ENCODE data around the gene SFMBT1.
A peak's percentile ranks its signal among the peaks of the same experiment; 100 is the strongest.

The SFMBT1 gene

DNA sequence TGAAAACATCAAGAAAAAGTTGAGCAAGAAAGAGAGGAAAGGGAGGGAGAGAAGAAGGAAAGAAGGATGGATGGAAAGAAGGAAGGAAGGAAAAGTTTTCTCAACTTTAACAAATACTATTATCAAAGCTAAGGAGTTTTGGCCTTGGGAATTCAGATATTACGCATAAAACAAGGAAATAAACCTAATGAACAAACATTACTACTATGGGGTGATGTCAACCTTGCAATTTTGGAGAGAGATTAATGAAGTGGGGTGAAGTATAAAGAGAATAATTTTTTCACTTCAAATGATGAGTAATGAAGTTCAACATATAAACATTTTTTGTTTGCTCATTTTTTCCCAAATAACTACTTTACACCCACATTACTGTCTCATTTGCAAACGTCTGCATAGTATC, 55.2 kb downstream of the SFMBT1 start:
- DNase-seq (ENCODE audit: low read depth), result no peak

DNA sequence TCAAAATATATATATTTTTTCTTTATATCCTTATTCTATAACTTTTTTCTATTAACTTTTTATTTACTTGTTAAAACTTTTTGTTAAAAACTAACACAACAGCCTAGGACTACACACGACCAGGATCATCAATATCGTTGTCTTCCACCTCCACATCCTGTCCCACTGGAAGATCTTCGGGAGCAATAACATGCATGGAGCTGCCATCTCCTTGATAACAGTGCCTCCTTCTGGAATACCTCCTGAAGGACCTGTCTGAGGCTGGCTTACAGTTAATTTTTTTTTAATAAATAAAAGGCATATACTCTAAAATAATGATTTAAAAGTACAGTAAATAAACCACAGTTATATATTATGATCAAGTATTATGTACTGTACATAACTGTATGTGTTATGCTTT, 58.9 kb downstream of the SFMBT1 start:
- no peak for DNase-seq (ENCODE audit: low read depth)

DNA sequence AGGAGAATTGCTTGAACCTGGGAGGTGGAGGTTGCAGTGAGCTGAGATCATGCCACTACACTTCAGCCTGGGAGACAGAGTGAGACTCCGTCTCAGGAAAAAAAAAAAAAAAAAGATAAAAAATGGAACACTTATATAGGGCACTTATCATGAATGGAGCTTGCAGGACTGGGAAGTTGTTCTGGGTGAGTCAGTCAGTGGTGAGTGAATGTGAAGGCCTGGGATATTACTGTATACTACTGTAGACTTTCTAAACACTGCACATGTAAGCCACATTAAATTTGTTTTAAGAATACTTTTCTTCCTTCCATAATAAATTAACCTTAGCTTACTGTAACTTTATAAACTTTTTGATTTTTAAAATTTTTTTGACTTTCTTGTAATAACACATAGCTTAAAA, 59.8 kb downstream of the SFMBT1 start:
- no peak for DNase-seq (ENCODE audit: low read depth)

DNA sequence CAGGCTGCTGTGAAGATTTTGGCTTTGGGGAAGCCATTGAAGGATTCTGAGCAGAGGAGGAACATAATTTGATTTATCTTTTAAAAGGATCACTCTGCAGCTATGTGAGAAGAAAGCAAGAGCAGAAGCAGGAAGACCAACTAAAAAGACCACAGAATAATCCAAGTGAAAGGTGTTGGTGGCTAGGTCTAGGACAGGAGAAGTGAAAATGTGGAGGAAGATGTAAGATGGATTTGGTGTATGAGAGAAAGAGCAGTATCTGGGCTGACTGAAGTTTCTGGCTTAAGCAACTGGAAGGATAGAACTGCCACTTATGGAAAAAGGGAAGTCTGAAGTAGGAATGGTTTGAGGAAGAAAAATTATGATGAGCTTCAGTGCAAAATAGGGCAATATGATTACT, 62.0 kb downstream of the SFMBT1 start:
- no peak for DNase-seq (ENCODE audit: low read depth)

DNA sequence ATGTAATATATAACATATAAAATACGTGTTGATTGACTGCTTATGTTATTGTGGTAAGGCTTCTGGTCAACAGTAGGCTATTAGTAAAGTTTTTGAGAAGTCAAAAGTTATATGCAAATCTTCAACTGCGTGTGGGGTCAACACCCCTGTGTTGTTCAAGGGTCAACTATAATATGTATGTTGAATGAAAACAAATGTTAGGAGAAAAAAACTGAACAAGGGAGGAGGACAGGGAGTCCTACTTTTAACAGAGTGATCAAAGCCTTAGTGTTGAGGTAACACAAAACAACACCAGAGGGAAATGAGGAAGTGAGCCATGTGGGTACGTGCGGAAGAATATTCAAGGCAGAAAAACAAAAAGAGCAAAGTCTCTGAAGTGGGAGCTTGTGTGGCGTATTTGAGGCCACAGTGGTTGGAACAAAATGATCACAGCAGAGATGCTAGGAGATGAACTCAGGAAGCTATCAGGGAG, 62.5 kb downstream of the SFMBT1 start:
- DNase-seq (ENCODE audit: low read depth), result no peak

DNA sequence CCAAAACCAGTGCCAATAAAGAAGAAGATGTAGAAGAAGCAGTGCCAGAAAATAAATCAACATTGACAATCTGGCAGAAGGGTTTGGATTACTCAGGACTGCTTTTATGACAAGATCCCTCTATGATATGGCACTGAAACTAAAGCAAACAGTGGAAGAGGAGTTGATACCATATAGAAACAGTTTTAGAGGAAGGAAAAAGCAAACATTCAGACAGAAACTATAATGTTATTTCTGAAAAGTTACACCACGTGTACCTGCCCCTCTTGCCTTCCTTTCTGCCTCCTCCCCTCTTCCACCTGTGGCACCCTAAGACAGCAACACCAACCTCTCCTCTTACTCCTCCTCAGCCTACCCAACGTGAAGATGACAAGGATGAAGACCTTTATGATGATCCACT, 63.0 kb downstream of the SFMBT1 start:
- DNase-seq (ENCODE audit: low read depth), result no peak

DNA sequence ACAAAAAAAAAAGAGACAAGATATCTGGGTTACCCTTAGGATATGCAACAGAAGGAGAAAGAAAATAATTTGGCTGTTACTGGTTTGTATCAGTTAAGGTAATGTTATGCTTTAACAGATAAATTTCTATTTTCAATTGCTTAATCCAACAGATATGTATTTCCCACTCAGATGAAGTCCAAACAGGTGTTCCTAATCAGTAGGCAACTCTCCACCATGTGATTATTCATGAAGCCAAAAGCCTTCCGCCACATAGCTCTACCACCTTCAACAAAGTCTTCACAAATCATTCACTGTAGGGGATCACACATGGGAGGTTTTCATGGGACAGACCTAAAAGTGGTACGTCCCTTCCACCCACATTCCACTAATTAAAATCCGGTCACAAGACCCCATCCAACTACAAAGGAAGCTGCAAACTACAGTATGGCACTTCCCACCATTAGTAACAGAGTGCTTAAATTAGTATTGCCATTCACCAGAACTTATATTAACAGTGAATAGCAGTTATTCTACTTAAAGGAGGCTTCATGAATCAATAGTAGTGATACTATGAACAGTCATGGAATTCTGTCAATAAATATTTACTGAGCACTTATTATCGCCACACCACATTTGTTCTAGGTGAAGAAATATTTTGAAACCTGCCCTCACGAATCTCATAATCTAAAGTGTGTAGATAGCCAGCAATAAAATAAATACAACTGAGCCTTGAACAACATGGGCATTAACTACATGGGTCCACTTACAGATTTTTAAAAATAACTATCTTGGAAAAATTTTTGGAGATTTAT, 66.5 kb downstream of the SFMBT1 start:
- DNase-seq (ENCODE audit: low read depth), result no peak

DNA sequence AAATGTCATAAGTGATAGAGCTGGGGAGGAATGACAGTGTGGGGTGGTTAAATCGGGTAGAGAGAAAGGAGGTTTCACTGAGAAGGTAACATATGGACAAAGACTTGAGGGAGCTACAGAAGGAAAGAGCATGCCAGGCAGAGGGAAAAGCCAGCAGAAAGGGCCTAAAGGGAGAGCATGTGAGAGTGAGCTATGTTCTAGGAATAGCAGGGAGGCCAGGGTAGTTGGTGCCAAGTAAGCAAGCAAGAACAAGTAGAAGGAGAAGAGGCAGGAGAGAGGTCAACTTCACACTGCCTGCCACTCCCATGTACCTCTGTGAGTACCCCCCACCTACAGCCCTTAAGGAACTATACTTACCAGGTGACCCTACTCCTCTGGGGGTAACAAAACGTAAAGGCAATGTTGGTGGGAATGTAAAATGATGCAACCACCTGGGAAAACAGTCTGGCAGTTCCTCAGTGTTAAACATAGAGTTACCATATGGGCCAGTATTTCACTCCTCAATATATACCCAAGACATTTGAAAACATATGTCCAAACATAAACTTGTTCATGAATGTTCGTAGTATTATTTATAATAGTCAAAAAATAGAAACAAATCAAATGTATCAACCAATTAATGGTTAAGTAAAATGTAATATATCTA, 67.6 kb downstream of the SFMBT1 start:
- no peak for DNase-seq (ENCODE audit: low read depth)

DNA sequence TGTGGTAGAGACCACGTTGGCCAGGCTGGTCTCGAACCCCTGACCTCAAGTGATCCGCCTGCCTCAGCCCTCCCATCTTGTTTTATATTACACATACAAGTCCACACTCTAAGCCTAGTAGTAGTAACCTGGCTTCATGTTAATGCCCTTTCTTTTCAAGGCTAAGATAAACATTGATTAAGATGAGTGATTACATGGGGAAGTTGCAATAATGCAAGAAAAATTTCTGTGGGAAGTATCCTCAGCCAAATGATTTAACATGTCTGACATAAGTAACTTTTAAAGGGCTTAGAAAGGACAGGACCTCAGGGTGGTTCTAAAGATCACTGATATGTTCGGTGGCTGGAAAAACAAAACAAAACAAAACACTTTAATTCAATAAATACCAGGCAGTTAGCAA, 72.1 kb downstream of the SFMBT1 start:
- no peak for DNase-seq (ENCODE audit: low read depth)

DNA sequence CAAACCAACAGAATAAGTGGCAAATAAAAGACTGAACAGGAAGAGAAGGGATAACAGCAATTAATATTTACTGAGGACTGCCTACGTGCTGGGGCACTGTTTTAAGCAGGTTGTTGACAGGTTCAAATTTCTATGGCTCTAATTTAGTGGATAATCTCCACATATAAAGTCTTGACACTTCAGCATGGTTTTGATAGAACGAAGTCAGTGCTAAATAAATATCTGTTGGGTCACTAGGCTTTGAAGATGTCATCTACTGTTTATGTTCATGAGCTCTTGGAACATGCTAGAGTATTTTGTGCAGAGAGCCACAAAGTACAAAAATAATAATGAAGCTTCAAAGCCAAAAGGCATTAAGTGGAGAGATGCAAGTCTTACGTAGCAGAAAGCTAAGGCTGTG, 74.0 kb downstream of the SFMBT1 start:
- no peak for DNase-seq (ENCODE audit: low read depth)

DNA sequence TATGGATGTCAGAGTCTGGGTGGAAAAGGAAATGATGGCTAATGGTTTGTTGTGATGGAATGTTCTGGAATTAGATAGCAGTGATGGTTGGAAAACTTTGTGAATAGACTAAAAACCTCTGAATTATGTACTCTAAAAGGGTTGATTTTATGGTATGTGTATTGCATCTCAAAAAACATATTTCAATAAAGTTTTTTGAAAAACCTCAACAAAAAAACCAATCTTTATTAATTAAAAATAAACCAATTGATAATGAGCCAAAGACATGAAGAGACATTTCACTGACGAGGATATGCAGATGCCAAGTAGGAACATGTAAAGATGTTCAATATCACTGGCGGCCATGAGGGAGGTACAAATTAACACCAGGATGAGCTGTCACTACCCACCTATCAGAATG, 78.5 kb downstream of the SFMBT1 start:
- no peak for DNase-seq (ENCODE audit: low read depth)

DNA sequence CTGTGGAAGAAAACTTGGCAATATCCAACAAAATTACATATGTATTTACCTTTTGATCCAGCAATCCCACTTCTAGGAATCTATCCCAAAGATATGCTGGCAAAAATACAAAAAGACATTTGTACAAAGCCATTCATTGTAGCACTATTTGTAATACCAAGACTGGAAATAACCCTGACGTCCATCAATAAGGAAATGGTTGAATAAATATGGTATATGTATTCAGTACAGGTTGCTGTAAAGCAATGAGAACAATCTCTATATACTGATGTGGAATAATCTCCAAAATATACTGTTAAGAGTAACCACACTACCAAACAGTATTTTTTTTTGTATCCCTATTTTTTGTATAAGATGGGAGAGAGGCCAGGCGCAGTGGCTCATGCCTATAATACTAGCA, 83.7 kb downstream of the SFMBT1 start:
- DNase-seq (ENCODE audit: low read depth), result no peak

DNA sequence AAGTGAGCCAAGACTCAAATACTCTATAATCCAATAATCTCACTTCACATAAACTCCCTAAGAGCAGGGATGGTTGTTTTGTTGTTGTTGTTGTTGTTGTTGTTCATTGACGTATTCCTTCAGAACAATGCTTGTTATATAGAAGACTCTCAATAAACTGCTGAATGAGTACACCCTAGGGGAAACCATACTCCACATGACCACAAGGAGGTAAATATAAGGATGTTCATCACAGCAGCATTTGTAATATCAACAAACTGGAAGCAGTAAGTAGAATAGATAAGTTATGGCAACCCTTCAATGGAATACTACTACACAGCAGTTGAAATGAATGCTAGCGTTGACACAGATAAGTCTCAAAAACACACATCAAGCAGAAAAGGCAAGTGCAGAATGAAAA, 86.1 kb downstream of the SFMBT1 start:
- no peak for DNase-seq (ENCODE audit: low read depth)

DNA sequence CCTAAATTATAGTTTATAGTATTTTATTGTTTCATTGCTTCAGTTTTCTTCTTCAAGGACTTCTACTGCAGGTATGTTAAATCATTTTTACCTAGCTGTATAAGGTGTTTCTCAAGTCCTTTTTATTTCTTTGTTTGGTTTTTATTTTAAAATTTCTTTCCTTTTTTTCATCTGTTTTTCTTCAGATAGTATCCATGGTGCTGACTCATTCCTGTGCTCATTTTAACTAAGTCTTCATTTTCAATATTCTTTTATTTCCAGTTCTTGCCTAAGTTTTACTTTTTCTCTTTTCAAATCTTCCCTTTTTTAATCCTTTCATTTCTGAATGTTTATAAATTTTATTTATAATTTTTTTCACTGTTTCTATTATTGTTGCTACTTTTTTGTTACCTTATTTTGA, 106.3 kb downstream of the SFMBT1 start:
- DNase-seq (ENCODE audit: low read depth), result no peak

DNA sequence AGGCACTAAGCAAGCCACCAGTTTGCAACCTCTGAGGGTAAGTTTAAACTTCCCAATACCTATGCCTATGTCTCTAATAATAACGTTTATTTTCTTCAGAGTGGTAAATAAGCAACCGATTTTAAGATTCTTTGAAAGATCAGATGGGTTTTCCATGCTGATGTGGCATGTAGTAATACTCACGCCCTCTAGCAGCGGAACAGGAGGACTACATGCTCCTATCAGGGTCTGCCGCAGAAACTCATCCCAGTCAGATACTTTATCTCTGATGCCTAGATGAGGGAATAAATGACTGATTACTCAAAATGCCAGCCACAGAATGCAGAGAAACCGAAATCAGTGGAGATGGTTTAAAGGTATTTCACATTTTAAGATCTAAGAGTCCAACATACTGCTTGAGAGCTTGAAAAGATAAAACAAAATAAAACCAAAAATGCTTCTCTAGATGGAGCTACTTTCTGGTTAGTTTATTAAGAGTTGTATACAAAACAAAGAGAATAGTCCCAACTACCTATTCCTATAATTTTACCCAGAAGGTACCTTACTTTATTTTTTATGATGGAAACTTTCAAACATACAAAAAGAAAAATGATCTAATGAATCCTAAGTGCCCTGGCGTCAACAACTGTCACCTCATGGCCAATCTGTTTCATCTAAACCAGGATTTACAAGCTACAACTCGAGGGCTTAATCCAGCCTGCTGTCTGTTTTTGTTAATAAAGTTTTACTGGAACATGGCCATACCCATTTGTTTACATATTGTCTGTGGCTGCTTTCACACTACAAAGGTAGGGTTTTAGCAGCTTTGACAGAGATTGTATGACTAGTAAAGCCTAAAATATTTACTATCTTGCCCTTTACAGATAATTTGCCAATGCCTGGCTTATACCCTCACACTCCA, 111.0 kb downstream of the SFMBT1 start:
- DNase-seq (ENCODE audit: low read depth), result peak; percentile 5

DNA sequence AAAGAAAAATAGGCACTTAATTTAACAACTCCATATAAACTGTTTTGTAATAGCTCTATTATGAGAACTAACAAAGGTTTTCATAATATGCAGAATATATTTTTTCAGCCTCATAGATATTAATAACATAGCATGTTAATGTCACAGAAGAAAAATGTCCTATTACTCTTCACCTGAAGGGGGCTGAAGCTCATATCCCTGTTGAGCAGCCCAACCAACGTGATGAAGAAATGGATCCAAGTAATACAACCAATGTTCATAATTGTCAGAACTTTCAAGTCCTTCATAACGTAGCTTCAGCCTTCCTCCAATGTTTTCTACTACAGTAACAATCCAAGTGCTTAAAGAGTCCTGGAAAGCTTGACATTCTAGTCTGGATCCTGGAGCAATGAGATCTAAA, 114.0 kb downstream of the SFMBT1 start:
- no peak for DNase-seq (ENCODE audit: low read depth)

DNA sequence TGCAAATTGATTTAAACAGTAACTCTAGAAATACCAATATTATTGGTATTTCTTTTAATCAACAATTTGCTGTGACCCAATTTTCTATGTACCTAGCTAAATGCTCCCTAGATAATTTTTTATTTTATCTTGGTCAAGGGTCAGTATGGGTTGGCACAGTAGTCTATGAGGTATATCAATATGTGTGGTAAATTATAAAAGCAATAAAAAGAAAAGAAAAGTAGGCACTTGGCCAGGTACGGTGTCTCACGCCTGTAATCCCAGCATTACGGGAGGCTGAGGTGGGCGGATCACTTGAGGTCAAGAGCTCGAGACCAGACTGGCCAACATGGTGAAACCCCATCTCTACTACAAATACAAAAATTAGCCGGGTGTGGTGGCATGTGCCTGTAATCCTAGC, 114.5 kb downstream of the SFMBT1 start:
- no peak for DNase-seq (ENCODE audit: low read depth)

DNA sequence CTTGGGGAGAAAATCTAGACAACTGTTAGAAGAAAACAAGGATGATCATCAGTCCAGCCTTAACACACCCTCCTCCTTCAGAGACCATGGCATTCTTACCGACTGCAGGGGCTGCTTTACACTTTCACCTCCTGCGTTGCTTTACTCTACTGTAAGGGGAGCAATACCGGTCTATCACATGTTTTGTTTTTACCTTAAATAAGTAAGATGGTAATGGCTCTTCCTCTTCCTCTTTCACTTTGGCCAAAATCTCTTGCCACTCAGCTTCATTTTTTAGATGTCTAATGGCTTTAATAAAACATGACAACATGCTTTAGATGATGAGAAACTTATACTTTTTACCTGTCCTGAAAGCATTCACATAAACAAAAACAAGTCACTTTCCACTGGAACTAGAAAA, 115.1 kb downstream of the SFMBT1 start:
- no peak for DNase-seq (ENCODE audit: low read depth)

DNA sequence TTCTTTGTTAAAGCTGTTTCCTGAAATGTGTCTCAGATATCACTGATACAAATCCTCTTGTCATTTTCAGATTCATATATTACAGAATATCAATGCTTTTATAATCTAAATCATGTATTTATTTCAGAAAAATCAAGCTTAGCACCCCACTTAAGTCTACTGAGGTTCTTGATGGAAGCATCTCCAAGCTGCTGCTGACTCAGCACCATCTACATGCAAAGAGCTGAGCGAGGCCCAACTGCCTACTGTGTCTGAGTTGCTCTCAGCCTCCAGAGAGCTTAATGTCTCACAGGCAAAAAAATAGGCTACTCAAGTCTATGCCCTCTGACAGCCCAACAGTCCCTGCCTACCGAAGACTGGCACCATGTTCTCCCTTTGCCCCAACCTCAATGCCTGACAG, 119.3 kb downstream of the SFMBT1 start:
- no peak for DNase-seq (ENCODE audit: low read depth)

DNA sequence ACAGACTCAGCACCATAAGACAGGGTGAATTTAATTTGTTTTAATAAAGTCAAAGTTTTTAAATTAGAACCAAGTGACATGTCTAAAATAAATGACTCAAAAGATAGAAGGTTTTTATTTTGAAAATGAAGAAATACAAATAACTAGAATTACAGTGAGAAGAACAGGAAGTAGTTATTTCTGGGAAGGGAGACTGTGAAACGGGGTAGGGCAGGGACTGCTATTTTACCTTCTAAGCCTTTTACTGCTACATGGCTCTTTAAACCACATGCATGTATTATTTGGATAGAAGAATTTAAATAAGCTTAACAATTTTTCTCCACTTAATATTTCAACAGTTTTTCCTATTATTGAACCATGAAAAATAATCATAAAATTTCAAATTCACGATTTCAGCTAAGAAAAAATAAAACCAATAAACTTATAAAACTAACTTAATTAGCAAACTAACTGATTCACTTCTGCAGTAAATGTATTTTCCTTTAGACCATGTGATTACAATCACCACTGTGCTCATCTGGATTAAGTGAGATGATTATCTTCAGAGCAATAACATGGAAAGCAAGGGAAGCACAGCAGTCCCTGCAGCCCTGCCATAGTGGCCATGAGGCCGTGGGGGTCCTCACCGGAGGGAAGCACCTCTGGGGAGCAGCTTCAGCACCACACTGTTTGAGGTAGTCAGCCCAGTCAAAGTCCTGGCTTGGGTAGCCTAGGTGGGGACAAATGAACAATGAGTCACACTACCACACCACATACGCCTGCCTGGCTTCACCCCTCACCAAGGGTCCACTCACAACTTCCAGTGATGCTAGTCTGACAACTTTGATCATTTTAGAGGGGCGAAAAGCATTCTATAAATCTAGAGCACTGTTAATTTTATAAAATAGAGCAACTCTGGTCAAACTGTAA, 120.2 kb downstream of the SFMBT1 start:
- no peak for DNase-seq (ENCODE audit: low read depth)

DNA sequence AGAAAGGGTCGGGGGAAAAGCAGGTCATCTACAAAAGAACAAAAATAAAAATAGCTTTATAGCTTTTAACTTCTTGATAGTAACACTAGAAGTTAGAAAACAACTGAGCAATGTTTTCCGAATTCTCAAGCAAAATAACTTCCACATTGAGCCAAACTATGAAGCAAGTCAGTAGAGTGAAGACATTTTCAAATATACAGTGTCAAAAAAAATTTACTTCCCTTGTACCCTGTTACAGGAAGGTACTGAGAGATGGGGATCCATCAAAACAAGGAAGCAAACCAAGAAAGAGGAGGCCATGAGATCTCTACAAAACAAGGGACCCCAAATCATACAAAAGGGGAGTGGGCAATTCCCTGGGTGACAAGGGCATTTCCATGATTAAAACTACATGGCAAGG, 121.9 kb downstream of the SFMBT1 start:
- DNase-seq (ENCODE audit: low read depth), result no peak

DNA sequence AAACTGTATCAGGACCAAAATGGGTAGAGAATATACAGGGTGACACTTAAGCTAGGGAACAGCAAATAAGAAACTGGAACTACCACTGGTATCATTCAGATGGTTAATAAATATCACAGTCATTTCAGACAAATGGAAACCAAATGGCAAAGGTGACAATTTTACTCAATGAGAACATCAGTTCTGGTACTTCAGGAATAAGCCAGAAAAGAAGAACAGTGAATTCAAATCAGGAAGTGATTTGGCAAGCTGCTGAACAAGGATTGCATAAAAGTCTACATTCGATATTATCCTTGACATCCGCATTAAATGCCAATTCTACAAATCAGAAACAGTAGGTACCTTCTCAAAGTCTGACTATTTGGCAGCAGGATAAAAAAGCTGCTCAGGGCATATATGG, 125.0 kb downstream of the SFMBT1 start:
- no peak for DNase-seq (ENCODE audit: low read depth)

All from HS-27A (cell line).